ENCODE results near the gene DOCK9.
"Not testable (repeated sequence)": the region's sequence is repeated elsewhere in the genome, so short reads cannot be mapped to it uniquely, and the experiment has no call there.

Gene DOCK9

DNA sequence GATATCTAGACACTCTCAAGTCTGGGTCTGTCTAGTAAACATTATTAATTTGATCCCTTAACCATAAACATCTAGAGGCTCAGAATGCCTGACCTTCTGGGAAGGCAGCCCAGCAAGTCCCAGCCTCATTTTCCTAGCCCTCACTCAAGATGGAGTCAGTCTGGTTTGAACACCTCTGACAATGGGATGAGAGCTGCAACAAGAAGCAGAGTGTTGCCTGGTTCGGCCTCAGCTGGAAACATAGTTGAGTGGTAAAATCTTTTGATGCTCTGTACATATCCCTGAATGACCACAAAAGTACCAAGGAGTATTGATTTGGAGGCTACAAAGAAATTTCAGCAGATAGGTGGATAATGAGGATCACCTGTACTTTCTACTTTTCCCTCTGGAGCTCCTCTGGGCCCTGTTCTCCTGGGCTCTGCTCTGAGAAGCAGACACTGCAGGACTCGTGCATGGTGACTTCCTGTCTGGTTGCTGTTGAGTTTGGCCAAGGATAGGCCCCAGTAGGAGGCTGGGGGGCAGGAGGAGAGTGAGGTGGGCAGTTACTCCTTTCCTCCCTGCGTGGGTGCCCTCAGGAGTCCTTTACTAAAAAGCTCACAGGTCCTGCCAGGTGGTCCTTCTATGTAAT lies 157.0 kb downstream of the DOCK9 start:
- Histone ChIP-seq H3K27ac (peak overlapping the region in 4 of 21 experiments; percentile 25 to 77 (median 58)), H3K4me3 (no peak overlapping the region)

DNA sequence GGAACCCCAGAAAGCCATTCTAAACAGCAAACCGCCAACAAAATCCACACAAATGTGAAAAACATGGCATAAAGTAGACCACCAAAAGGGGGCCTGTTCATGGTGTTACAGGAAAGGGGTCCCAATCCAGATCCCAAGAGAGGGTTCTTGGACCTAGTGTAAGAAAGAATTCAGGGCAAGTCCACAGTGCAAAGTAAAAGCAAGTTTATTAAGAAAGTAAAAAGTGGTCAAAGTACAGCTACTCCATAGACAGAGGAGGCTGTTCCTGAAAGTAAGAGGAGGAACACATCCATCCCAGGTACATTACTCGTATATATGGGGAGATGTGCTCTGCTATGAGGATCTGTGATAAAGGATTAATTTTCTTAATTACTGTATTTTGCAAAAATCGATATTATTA lies 157.6 kb downstream of the DOCK9 start:
- Histone ChIP-seq H3K27ac (no peak overlapping the region), H3K4me3 (no peak overlapping the region)

DNA sequence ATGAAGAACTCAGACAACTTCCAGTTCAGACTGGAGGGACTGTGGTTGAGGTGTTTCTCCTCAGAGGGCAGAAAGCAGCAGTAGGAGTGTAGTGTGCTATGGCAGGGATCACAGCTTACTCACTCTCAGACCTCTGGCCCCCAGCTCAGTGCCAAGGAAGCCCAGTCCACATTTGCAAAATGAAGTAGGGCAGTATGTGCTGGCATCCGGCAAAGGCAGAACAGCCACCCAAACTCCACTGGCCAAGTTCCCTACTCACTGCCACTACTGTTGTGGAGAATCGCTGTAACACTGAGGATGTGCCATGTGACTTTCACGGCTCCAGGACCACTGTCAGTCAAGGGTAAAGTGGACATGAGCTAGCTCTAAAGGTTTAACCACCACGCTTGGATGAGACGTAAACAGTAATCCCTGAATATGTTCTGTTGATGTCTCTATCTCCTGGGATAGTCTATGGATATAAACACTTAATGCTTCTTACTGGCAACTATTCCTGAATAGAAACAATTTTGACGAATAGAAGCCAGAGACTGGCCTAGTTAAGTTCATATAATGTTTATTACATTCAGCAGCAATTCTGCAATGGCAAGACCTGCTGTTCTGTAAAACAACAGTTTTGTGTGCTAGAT lies 158.4 kb downstream of the DOCK9 start:
- no peak overlapping the region for H3K4me3 ChIP-seq
- no peak overlapping the region for H3K27ac ChIP-seq

DNA sequence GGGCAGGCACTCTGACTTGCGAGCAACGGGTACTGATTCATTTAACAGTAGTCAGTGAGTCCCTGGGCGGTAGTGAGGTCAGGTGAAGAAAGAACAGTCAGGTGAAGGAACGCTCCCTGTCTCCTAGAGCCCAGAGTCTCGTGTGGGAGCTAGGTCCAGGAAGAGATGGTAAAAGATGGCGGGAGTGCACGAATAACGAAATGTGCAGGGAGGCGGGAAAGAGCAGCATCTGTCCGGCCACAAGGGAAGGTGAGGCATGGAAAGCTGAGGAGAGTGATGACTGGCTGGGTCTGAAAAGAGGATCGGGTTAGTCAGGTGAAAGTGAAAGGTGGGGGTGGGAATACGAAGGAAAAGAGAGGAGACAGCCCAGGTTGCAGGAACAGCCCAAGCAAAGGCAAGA lies 161.5 kb downstream of the DOCK9 start:
- H3K27ac ChIP-seq: no peak overlapping the region
- H3K4me3 ChIP-seq: no peak overlapping the region

DNA sequence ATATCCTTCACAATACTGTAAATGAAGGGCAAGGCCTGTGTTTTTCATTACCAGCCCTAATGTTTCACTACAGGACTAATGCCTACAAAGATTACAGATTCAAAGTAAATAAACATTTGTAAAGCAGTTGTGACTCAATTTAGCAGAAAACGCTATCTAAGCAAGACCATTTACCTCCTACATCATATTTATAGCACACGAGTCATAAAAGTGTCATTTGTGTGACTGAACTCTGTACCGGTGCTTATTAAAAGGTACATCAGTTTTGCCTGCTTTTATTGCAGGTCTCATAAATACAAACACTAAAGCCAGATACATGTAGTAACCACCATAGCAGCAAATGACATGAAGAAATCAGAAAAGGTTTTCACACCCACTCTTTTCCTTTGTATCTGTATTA lies 163.9 kb downstream of the DOCK9 start:
- Histone ChIP-seq H3K4me3 (no peak overlapping the region), H3K27ac (no peak overlapping the region)

DNA sequence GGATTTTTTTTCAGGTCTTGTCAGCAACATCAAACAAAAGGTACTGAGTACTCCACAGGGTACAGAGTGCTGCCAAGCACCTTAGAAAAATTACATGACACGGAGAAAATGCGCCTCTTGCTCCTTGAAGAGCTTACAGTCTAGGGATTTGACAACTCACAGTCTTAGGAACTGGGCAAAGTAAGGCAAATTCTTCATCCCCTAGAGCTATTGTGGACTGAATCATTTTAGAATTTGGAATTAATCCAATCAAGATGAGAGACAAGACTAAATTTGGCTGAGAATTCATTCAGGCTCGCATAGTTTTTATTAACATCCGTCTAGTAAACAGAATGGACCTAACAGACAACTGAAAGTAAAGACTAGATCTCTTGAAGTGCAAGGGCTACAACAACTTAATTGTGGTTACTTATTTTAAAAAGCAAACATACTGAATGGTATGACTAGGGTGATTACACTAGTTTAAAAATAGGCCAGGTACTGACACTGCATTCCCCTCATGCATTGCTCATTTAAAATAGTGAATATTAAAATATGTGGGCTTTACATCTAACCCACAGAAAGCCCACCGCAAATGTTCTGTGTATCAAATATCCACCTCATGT lies 165.6 kb downstream of the DOCK9 start:
- H3K27ac ChIP-seq, H3K4me3 ChIP-seq: not testable (repeated sequence)

DNA sequence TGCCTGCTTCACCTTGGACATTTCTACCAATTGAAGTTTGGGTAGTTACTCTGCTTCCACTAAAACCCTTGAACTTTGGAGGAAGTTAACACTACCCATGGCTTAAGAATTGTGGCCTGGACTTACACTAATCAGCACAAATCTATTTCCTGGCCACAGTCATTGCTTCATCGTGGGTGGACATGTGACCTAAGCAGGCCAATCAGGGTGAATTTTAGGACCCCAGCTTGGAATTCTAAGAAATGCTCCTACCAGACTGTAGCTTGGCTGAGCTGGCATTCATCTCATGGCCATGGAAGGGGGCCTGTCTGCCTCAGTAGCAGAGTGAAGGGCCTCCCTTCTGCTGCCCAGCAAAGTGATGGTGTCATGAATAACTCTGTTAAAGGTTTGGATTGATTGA lies 167.1 kb downstream of the DOCK9 start:
- H3K4me3 ChIP-seq: no peak overlapping the region
- H3K27ac ChIP-seq: no peak overlapping the region

DNA sequence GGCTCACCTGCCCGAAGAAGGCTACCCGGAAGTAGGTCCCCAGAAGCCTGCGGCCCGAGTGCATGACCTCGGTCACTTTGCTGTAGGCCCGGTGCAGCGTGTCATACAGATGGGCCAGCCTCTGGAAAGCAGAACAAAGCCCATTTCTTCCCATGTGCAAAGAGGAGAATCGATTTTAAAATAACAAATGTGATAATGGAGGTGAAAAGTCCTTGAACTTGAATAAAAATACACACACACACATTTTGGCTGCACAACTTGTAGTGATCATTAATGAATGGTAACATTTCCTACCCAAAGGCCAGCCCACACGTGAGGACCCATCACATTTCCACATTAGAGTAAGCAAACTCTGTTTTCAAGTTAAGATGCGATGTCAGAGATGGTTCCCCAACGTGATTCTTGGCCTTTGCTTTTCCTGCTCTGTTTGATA lies 168.5 kb downstream of the DOCK9 start:
- H3K27ac ChIP-seq: no peak overlapping the region
- no peak overlapping the region for H3K4me3 ChIP-seq

DNA sequence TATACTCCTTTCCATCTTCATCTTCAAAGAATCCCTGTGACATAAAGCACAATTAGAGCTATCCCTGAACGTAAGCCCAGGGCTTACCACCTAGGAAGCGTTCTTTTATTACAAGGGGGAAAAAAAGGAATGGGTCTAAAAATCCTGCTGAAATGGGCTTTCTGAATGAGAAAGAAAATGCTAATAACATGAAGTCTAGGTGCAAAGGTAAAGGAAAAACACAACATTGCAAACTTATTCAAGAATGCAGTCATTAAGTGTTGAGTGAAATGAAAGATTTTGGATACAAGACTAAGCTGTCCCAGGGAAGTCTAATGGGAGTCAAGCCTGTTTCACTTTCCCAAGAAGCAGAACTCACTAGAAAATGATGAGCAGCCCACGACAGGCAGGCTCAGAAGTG lies 170.1 kb downstream of the DOCK9 start:
- no peak overlapping the region for H3K4me3 ChIP-seq
- H3K27ac ChIP-seq: no peak overlapping the region

DNA sequence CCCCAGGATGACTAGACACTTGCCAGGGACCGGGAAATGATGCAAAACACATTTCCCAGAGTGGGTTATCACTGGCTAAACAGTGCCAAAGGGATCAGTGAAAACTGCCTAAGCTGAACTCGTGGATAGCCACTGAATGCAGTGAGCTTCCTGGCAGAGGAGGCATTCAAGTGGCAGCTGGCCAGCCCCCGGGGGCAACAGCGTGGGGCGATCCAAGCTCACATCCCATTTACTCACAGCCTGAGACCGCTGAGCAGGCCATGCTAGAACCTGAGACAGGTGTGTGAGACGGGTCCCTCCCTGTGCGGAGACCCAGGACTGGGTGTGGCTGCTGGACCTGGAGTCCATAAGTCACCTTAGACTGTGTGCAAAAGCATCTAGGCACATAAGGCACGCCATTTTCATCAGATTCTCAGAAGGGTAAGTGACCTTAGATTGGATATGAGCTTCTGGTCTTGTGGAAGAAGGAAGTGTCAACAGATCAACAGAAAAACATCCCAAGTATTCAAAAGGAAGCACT lies 173.5 kb downstream of the DOCK9 start:
- H3K4me3 ChIP-seq: no peak overlapping the region
- no peak overlapping the region for H3K27ac ChIP-seq

DNA sequence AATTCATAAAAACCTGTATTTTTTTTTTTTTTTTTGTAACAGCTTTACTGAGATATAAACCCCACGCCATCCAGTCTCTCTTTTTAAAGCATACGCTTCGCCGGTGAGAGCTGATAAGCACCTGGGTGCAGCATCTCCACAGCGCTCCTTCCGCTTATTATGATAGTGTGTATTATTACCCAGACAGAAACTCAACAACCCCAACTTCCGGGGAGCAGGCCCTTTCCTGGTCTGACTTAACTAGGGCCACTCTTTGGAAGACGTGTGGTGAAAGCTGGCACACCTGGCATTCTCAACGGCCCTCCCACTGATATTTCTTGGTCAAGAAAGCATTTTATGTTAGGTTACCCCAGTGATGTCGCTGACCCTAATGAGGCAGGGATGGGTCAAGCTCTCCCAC lies 173.9 kb downstream of the DOCK9 start:
- no peak overlapping the region for H3K4me3 ChIP-seq
- H3K27ac ChIP-seq: no peak overlapping the region

DNA sequence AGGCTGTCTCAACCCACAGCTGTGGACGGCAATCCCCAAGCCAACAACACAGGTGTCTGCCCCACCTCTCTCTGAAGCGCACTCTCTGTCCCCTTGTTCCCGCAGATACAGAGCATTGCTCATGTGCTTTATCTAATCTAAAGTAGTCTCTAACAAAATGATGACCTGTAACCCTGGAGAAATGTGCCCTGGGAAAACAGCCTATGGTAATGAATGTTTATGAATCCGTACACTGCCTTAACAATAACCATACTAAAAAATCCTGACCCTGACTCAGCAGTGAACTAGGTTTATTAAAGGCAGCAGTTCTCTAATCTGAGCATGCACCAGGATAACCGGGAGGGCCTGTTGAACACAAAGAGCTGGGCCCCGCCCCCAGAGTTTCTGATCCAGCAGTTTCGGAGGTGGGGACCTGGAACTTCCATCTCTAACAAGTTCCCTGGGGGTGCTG lies 174.7 kb downstream of the DOCK9 start:
- Histone ChIP-seq H3K27ac (peak overlapping the region in 1 of 21 experiments; percentile 10), H3K4me3 (no peak overlapping the region)

DNA sequence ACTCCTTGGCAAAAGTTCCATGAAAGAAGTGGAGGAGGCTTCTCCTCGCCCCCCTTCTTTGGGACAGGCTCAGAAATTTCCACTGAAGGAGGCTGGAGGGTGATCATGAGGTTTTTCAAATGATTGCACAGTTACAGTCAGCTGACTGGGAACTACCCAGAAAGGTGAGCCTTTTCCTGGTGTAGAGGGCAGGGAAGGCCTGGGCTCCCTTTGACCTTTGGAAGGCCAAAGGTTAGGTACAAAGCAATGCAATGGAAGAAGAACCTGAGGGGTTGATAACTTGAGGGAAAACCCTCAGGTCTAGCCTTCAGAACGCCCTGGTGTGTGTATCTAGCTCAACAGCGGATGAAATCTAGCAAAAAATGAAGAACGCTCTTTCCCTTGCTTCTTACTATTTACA lies 175.3 kb downstream of the DOCK9 start:
- Histone ChIP-seq H3K27ac (peak overlapping the region in 3 of 21 experiments; percentile 10 to 26 (median 17)), H3K4me3 (no peak overlapping the region)

DNA sequence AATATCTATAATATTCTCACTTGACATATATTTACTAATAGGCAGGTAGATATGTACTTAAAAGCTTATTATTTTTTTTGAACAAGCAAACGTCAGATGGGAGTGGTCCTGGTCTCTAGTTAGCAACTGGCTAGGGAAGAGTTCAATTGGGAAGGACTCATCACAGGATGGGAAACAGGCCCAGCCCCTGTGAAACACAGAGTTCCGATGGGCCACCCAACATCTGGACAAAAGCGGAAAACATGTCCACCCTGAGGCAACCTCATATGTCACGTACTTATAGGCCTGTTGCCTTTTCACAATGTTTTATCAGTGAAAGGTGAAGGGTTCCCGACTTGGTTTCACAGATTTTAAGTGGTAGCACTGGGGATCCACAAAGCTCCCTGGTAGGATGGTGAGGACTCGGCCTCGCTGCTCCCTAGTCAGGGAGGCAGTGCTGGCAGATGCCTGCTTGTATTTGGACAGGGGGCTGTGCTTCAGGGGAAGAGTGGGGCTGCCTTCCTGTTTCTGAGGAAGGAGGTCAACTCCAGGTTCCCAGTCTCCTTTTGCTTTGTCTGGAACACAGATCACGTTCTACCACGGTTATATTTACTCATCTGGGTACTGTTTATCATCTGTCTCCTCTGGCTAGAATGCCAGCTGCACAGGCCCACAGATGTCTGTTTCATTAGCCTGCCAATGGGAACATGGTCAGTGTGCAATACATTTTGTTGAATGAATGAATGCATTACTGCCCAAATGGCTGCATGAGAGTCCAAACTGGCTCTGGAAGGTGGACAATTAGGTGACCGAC lies 176.0 kb downstream of the DOCK9 start:
- no peak overlapping the region for H3K4me3 ChIP-seq
- H3K27ac ChIP-seq: peak overlapping the region in 6 of 21 experiments; percentile 2 to 62 (median 20)

DNA sequence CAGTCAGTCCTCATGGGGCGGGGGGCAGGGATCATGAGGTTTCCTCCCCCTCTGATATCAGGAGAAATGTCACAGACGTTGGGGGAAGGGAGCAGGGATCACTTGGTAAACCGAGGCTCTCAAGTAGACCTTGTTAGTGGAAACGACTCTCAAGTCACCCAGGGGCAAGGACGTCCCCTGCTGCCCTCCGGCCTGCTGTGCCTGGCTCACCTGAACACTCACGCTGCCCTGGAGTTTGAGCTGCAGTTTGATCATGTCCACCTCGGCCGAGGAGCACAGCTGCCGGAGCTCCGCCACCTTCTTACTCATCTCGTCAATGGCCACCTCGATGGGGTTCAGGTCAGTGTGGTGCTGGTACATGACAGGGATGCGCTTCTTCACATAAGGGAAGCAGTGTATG lies 177.8 kb downstream of the DOCK9 start:
- H3K4me3 ChIP-seq: no peak overlapping the region
- H3K27ac ChIP-seq: no peak overlapping the region

DNA sequence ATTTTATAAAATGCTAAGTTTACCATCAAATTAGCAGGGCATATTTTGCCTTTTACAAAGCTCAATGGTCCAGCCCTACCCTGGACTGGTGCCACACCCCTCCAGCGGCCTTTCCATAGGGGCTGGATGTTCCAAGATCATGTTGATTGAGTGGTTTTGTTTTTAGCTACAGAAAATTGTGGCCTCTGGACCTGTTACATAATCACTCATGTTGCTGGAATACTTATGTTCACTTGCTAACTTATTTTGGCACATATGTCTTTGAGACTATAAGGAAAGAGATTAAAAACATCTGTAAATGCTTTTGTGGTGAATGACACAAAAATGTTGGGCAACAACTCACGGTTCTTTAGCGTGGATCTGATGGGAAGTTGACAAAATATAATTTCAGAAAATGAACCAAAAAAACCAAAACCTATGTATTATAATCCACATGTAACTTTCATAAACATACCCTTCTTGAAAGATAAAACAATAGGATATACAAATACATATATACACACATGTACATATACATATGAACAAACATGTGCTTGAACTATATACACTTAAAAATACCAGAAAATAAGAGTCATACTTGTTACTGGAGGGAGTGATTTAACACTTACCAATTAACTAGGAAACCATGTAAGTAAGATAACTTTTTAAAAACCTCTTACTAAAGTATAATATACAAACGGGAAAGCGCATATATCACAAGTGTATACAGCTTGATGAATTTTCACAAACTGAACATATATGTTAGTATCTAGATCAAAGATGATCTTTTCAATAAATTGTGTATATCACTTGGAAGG lies 178.8 kb downstream of the DOCK9 start:
- no peak overlapping the region for H3K4me3 ChIP-seq
- H3K27ac ChIP-seq: no peak overlapping the region

DNA sequence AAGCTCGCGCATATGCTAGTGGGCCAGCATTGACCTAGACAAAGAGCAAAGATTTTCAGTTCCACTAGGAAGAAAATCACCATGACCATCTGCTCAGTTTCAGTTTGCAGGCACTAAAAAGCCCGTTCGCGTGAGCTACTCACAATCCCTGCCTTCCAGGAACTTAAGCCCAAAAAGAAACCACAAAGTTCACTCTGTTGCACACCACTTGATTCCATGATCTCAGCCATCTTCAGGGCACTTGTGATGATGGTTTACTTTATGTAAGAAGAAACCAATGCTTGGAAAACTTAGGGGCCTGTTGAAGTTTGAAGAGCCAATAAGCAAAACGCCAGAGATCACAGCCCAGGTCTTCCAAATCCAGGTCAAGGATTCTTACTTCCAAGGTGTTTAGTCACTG lies 180.4 kb downstream of the DOCK9 start:
- H3K4me3 ChIP-seq: no peak overlapping the region
- H3K27ac ChIP-seq: no peak overlapping the region

DNA sequence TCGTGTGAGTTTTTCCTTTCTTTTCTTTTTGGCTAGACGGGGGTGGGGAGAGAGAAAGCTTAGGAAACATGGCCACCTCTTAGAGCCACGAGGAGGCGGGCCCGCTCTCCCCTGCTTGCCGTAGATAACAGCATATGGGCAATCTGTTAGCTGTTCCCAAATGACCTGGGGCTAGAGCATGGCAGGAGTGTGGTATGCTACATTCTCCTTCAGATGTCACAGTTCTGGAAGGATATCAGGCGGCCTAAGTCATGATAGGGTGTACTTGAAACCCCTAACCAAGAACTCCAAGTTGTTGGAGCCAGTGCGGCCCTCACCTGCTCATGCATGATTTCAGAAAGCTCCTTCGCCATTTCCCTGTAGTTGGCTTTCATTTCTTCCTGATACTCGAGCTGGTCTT lies 181.1 kb downstream of the DOCK9 start:
- Histone ChIP-seq H3K4me3 (no peak overlapping the region), H3K27ac (no peak overlapping the region)

DNA sequence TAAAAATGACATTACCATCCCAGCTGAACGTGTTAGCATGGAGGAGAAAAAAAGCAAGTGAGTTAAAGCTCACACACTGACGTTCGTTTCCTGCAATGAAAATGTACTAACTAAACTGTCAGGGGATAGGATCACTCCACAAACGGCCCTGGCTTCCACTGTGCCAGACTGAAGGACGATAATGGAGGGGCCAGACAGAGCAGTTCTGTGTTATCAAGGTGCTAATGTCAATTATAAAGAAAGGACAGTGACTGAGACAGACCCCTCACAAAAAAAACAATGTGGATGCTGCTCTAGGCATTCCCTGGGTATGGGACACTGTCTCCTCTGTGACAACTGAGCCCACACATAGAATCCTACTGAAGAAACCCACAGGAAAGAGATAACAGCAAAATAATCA lies 181.7 kb downstream of the DOCK9 start:
- H3K27ac ChIP-seq: no peak overlapping the region
- no peak overlapping the region for H3K4me3 ChIP-seq

DNA sequence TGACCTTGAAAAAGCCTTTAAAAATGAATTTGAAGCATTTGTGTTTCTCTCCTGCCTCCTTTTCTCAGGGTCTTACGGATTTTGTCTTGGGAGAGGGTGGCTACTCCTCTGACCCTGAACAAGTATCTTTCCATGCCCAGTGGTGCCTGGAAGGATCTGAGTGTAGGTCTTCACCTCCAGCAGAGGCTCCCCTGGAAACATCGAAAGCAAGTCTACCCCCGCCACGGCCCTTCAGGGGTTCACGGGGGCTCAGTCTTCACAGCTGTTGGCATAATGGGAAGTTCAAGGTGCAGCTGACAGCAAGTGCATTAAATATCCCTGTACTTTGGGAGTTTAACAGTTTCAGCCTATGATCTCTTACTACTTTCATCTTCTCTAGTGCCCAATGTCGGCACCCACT lies 182.6 kb downstream of the DOCK9 start:
- Histone ChIP-seq H3K4me3 (no peak overlapping the region), H3K27ac (no peak overlapping the region)
